Neural cell (in vitro differentiated cells): ENCODE results near the gene RRBP1. TPM values are rescaled to one million over a fixed set of nuclear protein-coding genes. Genes with fewer than 3 reads are reported as not detected.

Source experiments
- H2AFZ ChIP-seq: fragments of 200-600, 300-800 bp; sonication (generic), shearing (Covaris generic); 2 replicates; pipeline ENCODE4 v1.6.0; 2014; ENCODE audit warnings: low read depth, mild to moderate bottlenecking, antibody characterized with exemption, low read length, moderate library complexity
- H3F3A ChIP-seq: fragments of 200-600 bp; shearing (Covaris generic); 2 replicates; pipeline ENCODE4 v1.6.1; 2016; ENCODE audit warnings: mild to moderate bottlenecking, moderate library complexity, mixed read lengths, antibody characterized with exemption, low read length; ENCODE audit not compliant: insufficient read depth, poor library complexity, severe bottlenecking
- H3K27ac ChIP-seq: fragments of 200-600, 300-800 bp; sonication (generic), shearing (Covaris generic); 2 replicates; pipeline ENCODE4 v1.5.1; 2014; ENCODE audit warnings: mild to moderate bottlenecking, low read length, moderate library complexity
- H3K27me3 ChIP-seq: fragments of 300-800, 200-600 bp; sonication (generic), shearing (Covaris generic); 2 replicates; pipeline ENCODE4 v1.6.0; 2014; ENCODE audit warnings: mild to moderate bottlenecking, low read depth, low read length, moderate library complexity; ENCODE audit not compliant: insufficient read depth
- H3K36me3 ChIP-seq: fragments of 300-800, 200-600 bp; sonication (generic), shearing (Covaris generic); 2 replicates; pipeline ENCODE4 v1.5.1; 2014; ENCODE audit warnings: mild to moderate bottlenecking, antibody characterized with exemption, low read length, moderate library complexity; ENCODE audit not compliant: insufficient read depth
- H3K4me2 ChIP-seq: fragments of 300-800, 200-600 bp; sonication (generic), shearing (Covaris generic); 2 replicates; pipeline ENCODE4 v1.6.0; 2014; ENCODE audit warnings: mild to moderate bottlenecking, low read length
- H3K4me3 ChIP-seq: fragments of 300-800, 200-600 bp; sonication (generic), shearing (Covaris generic); 2 replicates; pipeline ENCODE4 v1.5.1; 2014; ENCODE audit warnings: mild to moderate bottlenecking, low read length, moderate library complexity
- H3K79me2 ChIP-seq: fragments of 200-600 bp; shearing (Covaris generic); replicated peaks from 2 replicates; pipeline ENCODE4 v1.6.0; 2014; ENCODE audit warnings: mild to moderate bottlenecking, low read length, moderate library complexity; ENCODE audit not compliant: insufficient read depth
- H3K9ac ChIP-seq: fragments of 300-800, 200-600 bp; sonication (generic), shearing (Covaris generic); 2 replicates; pipeline ENCODE4 v1.6.1; 2016; ENCODE audit warnings: mild to moderate bottlenecking, low read length, mixed read lengths
- H3K9me2 ChIP-seq: fragments of 200-600 bp; shearing (Covaris generic); 2 replicates; pipeline ENCODE4 v1.6.1; 2016; ENCODE audit warnings: mild to moderate bottlenecking, low read length, mixed read lengths; ENCODE audit not compliant: insufficient read depth
- H3K9me3 ChIP-seq: fragments of 200-600, 300-800 bp; sonication (generic), shearing (Covaris generic); 2 replicates; pipeline ENCODE4 v1.6.1; 2016; ENCODE audit warnings: mild to moderate bottlenecking, mixed run types, low read length, moderate library complexity, mixed read lengths
- H4K20me1 ChIP-seq: fragments of 200-600 bp; shearing (Covaris generic); 2 replicates; pipeline ENCODE4 v1.6.1; 2016; ENCODE audit warnings: mild to moderate bottlenecking, mixed run types; ENCODE audit not compliant: insufficient read depth
- EZH2 ChIP-seq: fragments of 200-600, 300-800 bp; shearing (Covaris generic), sonication (generic); IDR thresholded peaks from 2 replicates; pipeline ENCODE4 v1.6.1; 2014; ENCODE audit warnings: antibody characterized with exemption, low read length, borderline replicate concordance, mild to moderate bottlenecking; ENCODE audit not compliant: insufficient read depth, poor library complexity, severe bottlenecking
- MXI1 ChIP-seq: fragments of 450-650 bp; conservative IDR thresholded peaks from 2 replicates; pipeline ENCODE4 v1.6.1; 2014; ENCODE audit warnings: antibody characterized with exemption, mild to moderate bottlenecking; ENCODE audit not compliant: poor library complexity, severe bottlenecking
- POLR2AphosphoS5 ChIP-seq: IDR thresholded peaks from 2 replicates; pipeline ENCODE4 v1.6.1; 2012
- RAD21 ChIP-seq: fragments of 450-650 bp; conservative IDR thresholded peaks from 2 replicates; pipeline ENCODE4 v1.6.1; 2014; ENCODE audit warnings: antibody characterized with exemption, mild to moderate bottlenecking, moderate library complexity
- REST ChIP-seq: IDR thresholded peaks from 2 replicates; pipeline ENCODE4 v1.6.1; 2012; ENCODE audit warnings: borderline replicate concordance
- TAF1 ChIP-seq: IDR thresholded peaks from 2 replicates; pipeline ENCODE4 v1.6.1; 2012; ENCODE audit warnings: low read depth
- polyA plus RNA-seq: library from polyadenylated mRNA; depleted of rRNA; stranded (reverse); fragments of >200 nt; gene quantifications from 2 replicates; pipeline ENCODE4 v1.2.3, GENCODE V29; 2014
- TF ChIP-seq, protein P1 (sequence below): fragments of 450-650 bp; IDR thresholded peaks from 2 replicates; pipeline ENCODE4 v1.5.1; 2014; ENCODE audit warnings: antibody characterized with exemption, mild to moderate bottlenecking, moderate library complexity; ENCODE audit not compliant: poor library complexity, severe bottlenecking

RRBP1 gene
- polyA plus RNA-seq, 1 donor from 2014 or later: 2.2 TPM

DNA sequence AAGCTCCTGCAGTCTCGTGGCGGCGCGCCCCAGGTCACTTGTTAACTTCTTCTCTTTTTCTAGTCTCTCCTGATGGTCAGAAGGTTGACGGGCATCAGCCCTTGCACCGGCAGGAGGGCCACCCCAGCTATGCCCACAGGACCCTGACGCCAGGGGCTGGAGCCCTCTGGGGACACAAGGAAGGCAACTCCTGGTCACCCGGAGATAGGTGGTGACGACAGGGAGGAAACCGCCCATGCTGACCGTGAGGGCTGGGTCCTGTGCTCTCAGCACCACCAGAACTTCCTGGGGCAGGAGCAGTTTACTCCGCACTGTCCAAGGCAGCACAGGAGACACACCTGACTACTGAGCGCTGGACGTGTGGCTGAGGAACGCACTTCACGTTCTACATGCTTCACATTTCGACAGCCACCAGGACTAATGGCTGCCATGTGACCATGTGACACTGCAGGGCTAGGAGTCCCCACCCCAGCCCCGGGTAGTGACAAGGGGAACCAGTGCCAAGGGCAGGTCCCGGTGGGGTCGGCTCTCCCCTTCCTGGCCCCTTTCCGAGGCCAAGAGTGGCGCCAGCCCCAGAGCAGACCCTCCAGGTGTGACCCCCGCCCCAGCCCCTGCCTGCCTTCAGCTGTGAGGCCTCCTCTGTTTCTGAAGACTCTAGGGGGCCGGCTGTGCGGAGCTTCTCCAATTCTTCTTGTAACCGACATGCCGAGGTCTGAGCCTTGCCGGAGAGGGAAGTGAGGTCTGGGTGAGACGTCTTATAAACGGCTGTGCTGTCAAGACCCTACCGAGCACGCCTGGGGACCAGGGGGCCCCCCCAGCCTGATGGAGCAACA, 67.0 kb downstream of the RRBP1 start:
- Histone ChIP-seq H3K27ac (no peak overlapping the region), H3K36me3 (no peaks in the 10 kb centered on the region), H3K27me3 (no peaks in the 10 kb centered on the region), H4K20me1 (no peaks in the 10 kb centered on the region), H3K4me2 (no peak overlapping the region), H3K4me3 (no peak overlapping the region), H3K9me2 (no peaks in the 10 kb centered on the region), H3K79me2 (no peaks in the 10 kb centered on the region), H3K9me3 (no peaks in the 10 kb centered on the region), H2AFZ (no peak overlapping the region), H3F3A (no peaks in the 10 kb centered on the region), H3K9ac (no peak overlapping the region)
- TF ChIP-seq MXI1: no peak
- no peak for TF ChIP-seq EZH2
- TF ChIP-seq REST: no peak
- TF ChIP-seq RAD21: no peak

DNA sequence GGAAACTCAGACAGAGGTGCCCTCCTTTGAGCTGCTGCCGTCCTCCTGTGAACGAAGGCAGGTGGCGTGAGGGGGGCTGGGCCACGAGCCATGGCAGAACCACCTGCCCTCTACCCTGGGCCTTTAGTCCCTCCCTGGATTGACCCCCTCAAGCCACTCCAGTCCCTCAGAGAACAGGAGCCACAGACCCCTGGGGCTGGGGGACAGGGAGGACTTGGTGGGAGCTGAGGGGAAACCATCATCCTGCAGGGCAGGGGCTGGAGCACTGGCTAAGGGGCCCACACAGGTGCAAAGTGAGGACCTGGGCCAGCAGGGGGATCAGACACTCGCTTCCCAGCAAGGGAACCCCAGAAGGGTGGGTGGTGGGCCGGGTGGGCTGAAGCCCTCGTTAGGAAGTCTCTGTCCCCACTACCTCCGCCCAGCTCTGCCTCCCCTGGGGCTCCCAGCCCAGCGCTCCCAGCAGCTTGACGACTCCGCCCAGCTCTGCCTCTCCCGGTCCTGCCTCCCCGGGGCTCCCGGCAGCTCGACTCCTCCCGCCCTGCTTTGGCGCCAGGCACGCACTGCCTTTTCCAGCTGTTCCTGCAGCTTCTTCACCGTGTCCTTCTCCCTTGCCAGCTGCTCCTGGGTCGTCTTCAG, 67.7 kb downstream of the RRBP1 start:
- Histone ChIP-seq H3F3A (no peaks in the 10 kb centered on the region), H3K27me3 (no peaks in the 10 kb centered on the region), H3K9me2 (no peaks in the 10 kb centered on the region), H3K9ac (no peak overlapping the region), H2AFZ (no peak overlapping the region), H3K79me2 (no peaks in the 10 kb centered on the region), H3K36me3 (no peaks in the 10 kb centered on the region), H3K4me3 (no peak overlapping the region), H3K9me3 (no peaks in the 10 kb centered on the region), H4K20me1 (no peaks in the 10 kb centered on the region), H3K27ac (no peak overlapping the region), H3K4me2 (no peak overlapping the region)
- TF ChIP-seq, protein P1, sequence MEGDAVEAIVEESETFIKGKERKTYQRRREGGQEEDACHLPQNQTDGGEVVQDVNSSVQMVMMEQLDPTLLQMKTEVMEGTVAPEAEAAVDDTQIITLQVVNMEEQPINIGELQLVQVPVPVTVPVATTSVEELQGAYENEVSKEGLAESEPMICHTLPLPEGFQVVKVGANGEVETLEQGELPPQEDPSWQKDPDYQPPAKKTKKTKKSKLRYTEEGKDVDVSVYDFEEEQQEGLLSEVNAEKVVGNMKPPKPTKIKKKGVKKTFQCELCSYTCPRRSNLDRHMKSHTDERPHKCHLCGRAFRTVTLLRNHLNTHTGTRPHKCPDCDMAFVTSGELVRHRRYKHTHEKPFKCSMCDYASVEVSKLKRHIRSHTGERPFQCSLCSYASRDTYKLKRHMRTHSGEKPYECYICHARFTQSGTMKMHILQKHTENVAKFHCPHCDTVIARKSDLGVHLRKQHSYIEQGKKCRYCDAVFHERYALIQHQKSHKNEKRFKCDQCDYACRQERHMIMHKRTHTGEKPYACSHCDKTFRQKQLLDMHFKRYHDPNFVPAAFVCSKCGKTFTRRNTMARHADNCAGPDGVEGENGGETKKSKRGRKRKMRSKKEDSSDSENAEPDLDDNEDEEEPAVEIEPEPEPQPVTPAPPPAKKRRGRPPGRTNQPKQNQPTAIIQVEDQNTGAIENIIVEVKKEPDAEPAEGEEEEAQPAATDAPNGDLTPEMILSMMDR: no peak
- TF ChIP-seq EZH2 (no peak), TAF1 (no peak), REST (no peak), POLR2AphosphoS5 (no peak)
